ENCODE data around the gene CA10. TPM values are rescaled to one million over a fixed set of nuclear protein-coding genes. Genes with fewer than 3 reads are reported as not detected.

CA10 gene
- polyA plus RNA-seq, 4 donors = 0.19 to 0.31 TPM; not detected in 2

GRCh38 chr17:51660266-51660665, 498.2 kb downstream of the CA10 start:
- Histone ChIP-seq H3K4me1 (ENCODE audit: control insufficient read depth in 3 of 3, insufficient read depth in 2 of 3, low read depth in 1 of 3, low read length in 2 of 3) (no peaks in the 10 kb centered on the region), H3K36me3 (ENCODE audit: control insufficient read depth in 3 of 3, insufficient read depth in 2 of 3, low read depth in 1 of 3, low read length in 3 of 3) (no peaks in the 10 kb centered on the region), H3K27ac (ENCODE audit: low read depth in 1 of 3, low read length in 2 of 3) (no peak overlapping the region), H3K9me3 (ENCODE audit: control insufficient read depth in 2 of 2, insufficient read depth in 1 of 2, low read depth in 1 of 2, low read length in 1 of 2) (no peaks in the 10 kb centered on the region), H3K4me3 (ENCODE audit: low read depth in 1 of 3, low read length in 3 of 3) (no peak overlapping the region), H3K27me3 (ENCODE audit: control insufficient read depth in 3 of 3, insufficient read depth in 3 of 3, low read length in 3 of 3) (no peaks in the 10 kb centered on the region)
- no peak for DNase-seq
- WGBS, 3 donors = 50 to 80% (median 57%) methylated on average over 4 of the region's 4 CpGs
- FAIRE-seq = no peak

- Histone ChIP-seq H3K27ac (ENCODE audit: low read depth in 1 of 3, low read length in 2 of 3) (no peak overlapping the region), H3K9me3 (ENCODE audit: control insufficient read depth in 2 of 2, insufficient read depth in 1 of 2, low read depth in 1 of 2, low read length in 1 of 2) (no peaks in the 10 kb centered on the region), H3K4me1 (ENCODE audit: control insufficient read depth in 3 of 3, insufficient read depth in 2 of 3, low read depth in 1 of 3, low read length in 2 of 3) (no peaks in the 10 kb centered on the region), H3K36me3 (ENCODE audit: control insufficient read depth in 3 of 3, insufficient read depth in 2 of 3, low read depth in 1 of 3, low read length in 3 of 3) (no peaks in the 10 kb centered on the region), H3K4me3 (ENCODE audit: low read depth in 1 of 3, low read length in 3 of 3) (no peak overlapping the region), H3K27me3 (ENCODE audit: control insufficient read depth in 3 of 3, insufficient read depth in 3 of 3, low read length in 3 of 3) (peaks cover 0 to 2% (median 0%) of the 10 kb centered on the region in 3 donors)
- no peak for DNase-seq
- no peak for FAIRE-seq
Observed at GRCh38 chr17:51657224-51657623, 501.3 kb downstream of the CA10 start.

GRCh38 chr17:51653878-51654277, 504.6 kb downstream of the CA10 start:
- Histone ChIP-seq H3K9me3 (ENCODE audit: control insufficient read depth in 2 of 2, insufficient read depth in 1 of 2, low read depth in 1 of 2, low read length in 1 of 2) (no peaks in the 10 kb centered on the region), H3K4me1 (ENCODE audit: control insufficient read depth in 3 of 3, insufficient read depth in 2 of 3, low read depth in 1 of 3, low read length in 2 of 3) (no peaks in the 10 kb centered on the region), H3K27me3 (ENCODE audit: control insufficient read depth in 3 of 3, insufficient read depth in 3 of 3, low read length in 3 of 3) (peaks cover 0 to 2% (median 0%) of the 10 kb centered on the region in 3 donors), H3K36me3 (ENCODE audit: control insufficient read depth in 3 of 3, insufficient read depth in 2 of 3, low read depth in 1 of 3, low read length in 3 of 3) (no peaks in the 10 kb centered on the region), H3K4me3 (ENCODE audit: low read depth in 1 of 3, low read length in 3 of 3) (no peak overlapping the region), H3K27ac (ENCODE audit: low read depth in 1 of 3, low read length in 2 of 3) (no peak overlapping the region)
- WGBS, 3 donors = 39 to 44% (median 39%) methylated on average over 5 of the region's 5 CpGs
- DNase-seq (no peak), FAIRE-seq (no peak)

- WGBS, 3 donors = 55 to 77% (median 60%) methylated on average over 3 of the region's 3 CpGs
- no peak for DNase-seq
Observed at GRCh38 chr17:51652529-51652928, 506.0 kb downstream of the CA10 start.

GRCh38 chr17:51651513-51652298, 506.8 kb downstream of the CA10 start:
- 70 to 75% (median 72%) methylated on average over 6 of the region's 6 CpGs for WGBS, 3 donors
- no peaks in the 10 kb centered on the region for H3K4me1 ChIP-seq (ENCODE audit: control insufficient read depth in 3 of 3, insufficient read depth in 2 of 3, low read depth in 1 of 3, low read length in 2 of 3)
- no peaks in the 10 kb centered on the region for H3K36me3 ChIP-seq (ENCODE audit: control insufficient read depth in 3 of 3, insufficient read depth in 2 of 3, low read depth in 1 of 3, low read length in 3 of 3)
- DNase-seq (no peak), FAIRE-seq (no peak)
- no peak overlapping the region for H3K27ac ChIP-seq (ENCODE audit: low read depth in 1 of 3, low read length in 2 of 3)
- H3K9me3 ChIP-seq (ENCODE audit: control insufficient read depth in 2 of 2, insufficient read depth in 1 of 2, low read depth in 1 of 2, low read length in 1 of 2) = no peaks in the 10 kb centered on the region
- peaks cover 0 to 2% (median 0%) of the 10 kb centered on the region in 3 donors for H3K27me3 ChIP-seq (ENCODE audit: control insufficient read depth in 3 of 3, insufficient read depth in 3 of 3, low read length in 3 of 3)
- H3K4me3 ChIP-seq (ENCODE audit: low read depth in 1 of 3, low read length in 3 of 3) = no peak overlapping the region

More at GRCh38 chr17:51652529-51652928, 506.0 kb downstream of the CA10 start:
- no peaks in the 10 kb centered on the region for H3K9me3 ChIP-seq (ENCODE audit: control insufficient read depth in 2 of 2, insufficient read depth in 1 of 2, low read depth in 1 of 2, low read length in 1 of 2)
- no peaks in the 10 kb centered on the region for H3K36me3 ChIP-seq (ENCODE audit: control insufficient read depth in 3 of 3, insufficient read depth in 2 of 3, low read depth in 1 of 3, low read length in 3 of 3)
- H3K4me3 ChIP-seq (ENCODE audit: low read depth in 1 of 3, low read length in 3 of 3) = no peak overlapping the region
- H3K27me3 ChIP-seq (ENCODE audit: control insufficient read depth in 3 of 3, insufficient read depth in 3 of 3, low read length in 3 of 3) = peaks cover 0 to 2% (median 0%) of the 10 kb centered on the region in 3 donors
- H3K27ac ChIP-seq (ENCODE audit: low read depth in 1 of 3, low read length in 2 of 3) = no peak overlapping the region
- FAIRE-seq = no peak
- no peaks in the 10 kb centered on the region for H3K4me1 ChIP-seq (ENCODE audit: control insufficient read depth in 3 of 3, insufficient read depth in 2 of 3, low read depth in 1 of 3, low read length in 2 of 3)

GRCh38 chr17:51650772-51651171, 507.7 kb downstream of the CA10 start:
- Histone ChIP-seq H3K36me3 (ENCODE audit: control insufficient read depth in 3 of 3, insufficient read depth in 2 of 3, low read depth in 1 of 3, low read length in 3 of 3) (no peaks in the 10 kb centered on the region), H3K4me3 (ENCODE audit: low read depth in 1 of 3, low read length in 3 of 3) (no peak overlapping the region), H3K27ac (ENCODE audit: low read depth in 1 of 3, low read length in 2 of 3) (no peak overlapping the region), H3K9me3 (ENCODE audit: control insufficient read depth in 2 of 2, insufficient read depth in 1 of 2, low read depth in 1 of 2, low read length in 1 of 2) (no peaks in the 10 kb centered on the region), H3K4me1 (ENCODE audit: control insufficient read depth in 3 of 3, insufficient read depth in 2 of 3, low read depth in 1 of 3, low read length in 2 of 3) (no peaks in the 10 kb centered on the region), H3K27me3 (ENCODE audit: control insufficient read depth in 3 of 3, insufficient read depth in 3 of 3, low read length in 3 of 3) (peaks cover 0 to 2% (median 0%) of the 10 kb centered on the region in 3 donors)
- WGBS, 3 donors = 54 to 63% (median 56%) methylated on average over 3 of the region's 3 CpGs
- DNase-seq (no peak), FAIRE-seq (no peak)

GRCh38 chr17:51650202-51650601, 508.3 kb downstream of the CA10 start:
- no peak overlapping the region for H3K4me3 ChIP-seq (ENCODE audit: low read depth in 1 of 3, low read length in 3 of 3)
- H3K9me3 ChIP-seq (ENCODE audit: control insufficient read depth in 2 of 2, insufficient read depth in 1 of 2, low read depth in 1 of 2, low read length in 1 of 2) = no peaks in the 10 kb centered on the region
- H3K4me1 ChIP-seq (ENCODE audit: control insufficient read depth in 3 of 3, insufficient read depth in 2 of 3, low read depth in 1 of 3, low read length in 2 of 3) = no peaks in the 10 kb centered on the region
- no peak for DNase-seq
- H3K27me3 ChIP-seq (ENCODE audit: control insufficient read depth in 3 of 3, insufficient read depth in 3 of 3, low read length in 3 of 3) = peaks cover 0 to 2% (median 0%) of the 10 kb centered on the region in 3 donors
- H3K27ac ChIP-seq (ENCODE audit: low read depth in 1 of 3, low read length in 2 of 3) = no peak overlapping the region
- H3K36me3 ChIP-seq (ENCODE audit: control insufficient read depth in 3 of 3, insufficient read depth in 2 of 3, low read depth in 1 of 3, low read length in 3 of 3) = no peaks in the 10 kb centered on the region
- 78 to 92% (median 83%) methylated on average over 2 of the region's 2 CpGs for WGBS, 3 donors
- no peak for FAIRE-seq

- no peak for FAIRE-seq
- Histone ChIP-seq H3K4me1 (ENCODE audit: control insufficient read depth in 3 of 3, insufficient read depth in 2 of 3, low read depth in 1 of 3, low read length in 2 of 3) (no peaks in the 10 kb centered on the region), H3K27me3 (ENCODE audit: control insufficient read depth in 3 of 3, insufficient read depth in 3 of 3, low read length in 3 of 3) (no peaks in the 10 kb centered on the region), H3K36me3 (ENCODE audit: control insufficient read depth in 3 of 3, insufficient read depth in 2 of 3, low read depth in 1 of 3, low read length in 3 of 3) (no peaks in the 10 kb centered on the region), H3K27ac (ENCODE audit: low read depth in 1 of 3, low read length in 2 of 3) (no peak overlapping the region), H3K9me3 (ENCODE audit: control insufficient read depth in 2 of 2, insufficient read depth in 1 of 2, low read depth in 1 of 2, low read length in 1 of 2) (no peaks in the 10 kb centered on the region), H3K4me3 (ENCODE audit: low read depth in 1 of 3, low read length in 3 of 3) (no peak overlapping the region)
- DNase-seq = no peak
- WGBS, 3 donors = 52 to 66% (median 54%) methylated on average over 5 of the region's 5 CpGs
Observed at GRCh38 chr17:51647826-51648225, 510.7 kb downstream of the CA10 start.

GRCh38 chr17:51647067-51647466, 511.4 kb downstream of the CA10 start:
- Histone ChIP-seq H3K9me3 (ENCODE audit: control insufficient read depth in 2 of 2, insufficient read depth in 1 of 2, low read depth in 1 of 2, low read length in 1 of 2) (no peaks in the 10 kb centered on the region), H3K4me3 (ENCODE audit: low read depth in 1 of 3, low read length in 3 of 3) (no peak overlapping the region), H3K27me3 (ENCODE audit: control insufficient read depth in 3 of 3, insufficient read depth in 3 of 3, low read length in 3 of 3) (no peaks in the 10 kb centered on the region), H3K27ac (ENCODE audit: low read depth in 1 of 3, low read length in 2 of 3) (no peak overlapping the region), H3K36me3 (ENCODE audit: control insufficient read depth in 3 of 3, insufficient read depth in 2 of 3, low read depth in 1 of 3, low read length in 3 of 3) (no peaks in the 10 kb centered on the region), H3K4me1 (ENCODE audit: control insufficient read depth in 3 of 3, insufficient read depth in 2 of 3, low read depth in 1 of 3, low read length in 2 of 3) (no peaks in the 10 kb centered on the region)
- WGBS, 3 donors = 52 to 60% (median 60%) methylated on average over 6 of the region's 6 CpGs
- DNase-seq (no peak), FAIRE-seq (no peak)
